ENCODE results near the gene ELF1. TPM values are rescaled to one million over a fixed set of nuclear protein-coding genes. Genes with fewer than 3 reads are reported as not detected.

ELF1 gene
- total and polyA plus RNA-seq, 2 of the 4 experiments (the other 2 are of a cell fraction): 25.4 to 27.6 TPM

DNA sequence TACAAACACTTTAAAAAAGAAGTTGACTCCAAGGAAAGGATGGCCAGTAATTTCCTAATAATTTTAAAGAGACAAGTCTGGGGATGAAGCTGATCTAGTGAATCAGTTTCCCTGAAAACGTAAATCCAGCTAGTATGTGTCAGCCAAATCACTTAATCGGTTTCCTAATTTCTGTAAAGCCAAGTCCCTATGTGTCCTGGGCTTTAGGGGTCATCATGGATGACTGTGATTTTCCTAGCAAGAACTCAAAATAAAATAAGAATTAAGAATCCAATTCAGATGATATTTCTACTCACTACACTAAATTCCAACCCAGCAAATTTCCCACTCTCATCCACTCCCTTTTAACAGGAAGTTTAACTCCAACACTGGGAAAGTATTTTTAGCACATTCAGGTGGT lies 35.9 kb downstream of the ELF1 start:
- intact Hi-C loops (cut with micrococcal nuclease): no loop called here
- ATAC-seq (ENCODE audit: low read depth) (no peak), DNase-seq (no peak)
- no TSS peak for BruUV-seq (replicated peaks)
- Histone ChIP-seq H3K4me3 (ENCODE audit: insufficient read depth, low read depth, low read length) (no peak overlapping the region), H3K4ac (ENCODE audit: low read depth, low read length) (no peak overlapping the region), H3K4me2 (ENCODE audit: low read depth, low read length) (peak overlapping the region; percentile 27; the same call in 1 of the 2 replicates), H2AFZ (replicated peaks; ENCODE audit: low read length, poor library complexity) (no peak overlapping the region), H3K4me1 (ENCODE audit: control insufficient read depth, insufficient read depth, low read length) (peaks cover 5% of the 10 kb centered on the region; the same call in 1 of the 2 replicates), H3K18ac (ENCODE audit: low read depth, low read length) (no peak overlapping the region), H4K8ac (ENCODE audit: low read depth in 2 of 2, low read length in 2 of 2) (no peak overlapping the region), H3K27me3 (ENCODE audit: control insufficient read depth, insufficient read depth, low read length) (no peaks in the 10 kb centered on the region), H3K36me3 (ENCODE audit: control insufficient read depth, insufficient read depth, low read length) (peaks cover 5% of the 10 kb centered on the region; the same call in 1 of the 2 replicates), H2BK120ac (ENCODE audit: low read depth, low read length) (no peak overlapping the region), H2BK15ac (ENCODE audit: low read depth, low read length) (no peak overlapping the region), H3K56ac (ENCODE audit: extremely low read depth, insufficient read depth, low read length) (no peak overlapping the region), H3K23ac (ENCODE audit: low read depth, low read length) (no peak overlapping the region), H2BK5ac (ENCODE audit: low read depth, low read length, poor library complexity, severe bottlenecking) (peak overlapping the region; percentile 5), H3K14ac (replicated peaks; ENCODE audit: low read depth, low read length) (no peak overlapping the region), H4K20me1 (ENCODE audit: insufficient read depth, low read length) (peaks cover 19% of the 10 kb centered on the region; the same call in 1 of the 2 replicates), H3K9me3 (ENCODE audit: control insufficient read depth, insufficient read depth, low read length) (no peaks in the 10 kb centered on the region), H3K27ac (ENCODE audit: insufficient read depth, low read length) (no peak overlapping the region), H4K91ac (ENCODE audit: insufficient read depth, low read depth, low read length) (no peak overlapping the region), H2BK20ac (ENCODE audit: low read depth, low read length) (no peak overlapping the region), H2AK5ac (ENCODE audit: low read depth, low read length) (no peak overlapping the region), H3K9me1 (ENCODE audit: insufficient read depth, low read length) (peaks cover 3% of the 10 kb centered on the region), H2AK9ac (replicated peaks; ENCODE audit: low read depth, low read length, poor library complexity) (no peak overlapping the region), H3K9ac (ENCODE audit: low read depth, low read length) (no peak overlapping the region), H3K79me1 (ENCODE audit: low read depth in 1 of 2, low read length in 2 of 2) (peaks cover 26 to 56% of the 10 kb centered on the region in 2 experiments), H4K5ac (ENCODE audit: low read depth, low read length) (no peak overlapping the region)
- in situ Hi-C loops (cut with MboI; ENCODE audit: low sequenced_read_pairs): no loop called here
- dilution Hi-C loops (cut with HindIII; ENCODE audit: low sequenced_read_pairs, unreplicated experiment): no loop called here
- POLR2A ChIA-PET (ENCODE audit: unreplicated experiment): no interaction called here
- WGBS, 2 experiments (ENCODE audit: extremely low coverage in 2 of 2, insufficient read length in 1 of 2): no CpG with 5 or more reads among the region's 2 CpGs
- TF ChIP-seq RAD21 (IDR thresholded peaks at IDR 0.05; ENCODE audit: low read length) (no peak), RFX5 (IDR thresholded peaks at IDR 0.05; ENCODE audit: low read depth, low read length) (no peak), MAFK (IDR thresholded peaks at IDR 0.05; ENCODE audit: low read depth, low read length) (no peak), RCOR1 (IDR thresholded peaks at IDR 0.05; ENCODE audit: insufficient replicate concordance, low read length) (no peak), NFE2L2 (IDR thresholded peaks at IDR 0.05; ENCODE audit: low read depth, low read length) (no peak), FOS (IDR thresholded peaks at IDR 0.05; ENCODE audit: low read depth, low read length) (no peak), MXI1 (IDR thresholded peaks at IDR 0.05; ENCODE audit: borderline replicate concordance, low read depth, low read length) (no peak), POLR2A (IDR thresholded peaks at IDR 0.05; ENCODE audit: low read depth, low read length) (no peak), BHLHE40 (IDR thresholded peaks at IDR 0.05; ENCODE audit: low read depth, low read length) (no peak), CEBPB (IDR thresholded peaks at IDR 0.05; ENCODE audit: low read depth, low read length) (no peak), CHD1 (IDR thresholded peaks at IDR 0.05; ENCODE audit: low read depth, low read length) (no peak), SMC3 (IDR thresholded peaks at IDR 0.05; ENCODE audit: low read depth, low read length) (no peak), MAZ (IDR thresholded peaks at IDR 0.05; ENCODE audit: borderline replicate concordance, low read depth, low read length) (no peak)
- TF ChIP-seq, protein P1, sequence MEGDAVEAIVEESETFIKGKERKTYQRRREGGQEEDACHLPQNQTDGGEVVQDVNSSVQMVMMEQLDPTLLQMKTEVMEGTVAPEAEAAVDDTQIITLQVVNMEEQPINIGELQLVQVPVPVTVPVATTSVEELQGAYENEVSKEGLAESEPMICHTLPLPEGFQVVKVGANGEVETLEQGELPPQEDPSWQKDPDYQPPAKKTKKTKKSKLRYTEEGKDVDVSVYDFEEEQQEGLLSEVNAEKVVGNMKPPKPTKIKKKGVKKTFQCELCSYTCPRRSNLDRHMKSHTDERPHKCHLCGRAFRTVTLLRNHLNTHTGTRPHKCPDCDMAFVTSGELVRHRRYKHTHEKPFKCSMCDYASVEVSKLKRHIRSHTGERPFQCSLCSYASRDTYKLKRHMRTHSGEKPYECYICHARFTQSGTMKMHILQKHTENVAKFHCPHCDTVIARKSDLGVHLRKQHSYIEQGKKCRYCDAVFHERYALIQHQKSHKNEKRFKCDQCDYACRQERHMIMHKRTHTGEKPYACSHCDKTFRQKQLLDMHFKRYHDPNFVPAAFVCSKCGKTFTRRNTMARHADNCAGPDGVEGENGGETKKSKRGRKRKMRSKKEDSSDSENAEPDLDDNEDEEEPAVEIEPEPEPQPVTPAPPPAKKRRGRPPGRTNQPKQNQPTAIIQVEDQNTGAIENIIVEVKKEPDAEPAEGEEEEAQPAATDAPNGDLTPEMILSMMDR (conservative IDR thresholded peaks at IDR 0.05; ENCODE audit: low read depth, low read length): no peak
- TF ChIP-seq, protein P2, sequence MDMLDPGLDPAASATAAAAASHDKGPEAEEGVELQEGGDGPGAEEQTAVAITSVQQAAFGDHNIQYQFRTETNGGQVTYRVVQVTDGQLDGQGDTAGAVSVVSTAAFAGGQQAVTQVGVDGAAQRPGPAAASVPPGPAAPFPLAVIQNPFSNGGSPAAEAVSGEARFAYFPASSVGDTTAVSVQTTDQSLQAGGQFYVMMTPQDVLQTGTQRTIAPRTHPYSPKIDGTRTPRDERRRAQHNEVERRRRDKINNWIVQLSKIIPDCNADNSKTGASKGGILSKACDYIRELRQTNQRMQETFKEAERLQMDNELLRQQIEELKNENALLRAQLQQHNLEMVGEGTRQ (IDR thresholded peaks at IDR 0.05; ENCODE audit: low read depth, low read length): no peak
- TF ChIP-seq, protein P3, sequence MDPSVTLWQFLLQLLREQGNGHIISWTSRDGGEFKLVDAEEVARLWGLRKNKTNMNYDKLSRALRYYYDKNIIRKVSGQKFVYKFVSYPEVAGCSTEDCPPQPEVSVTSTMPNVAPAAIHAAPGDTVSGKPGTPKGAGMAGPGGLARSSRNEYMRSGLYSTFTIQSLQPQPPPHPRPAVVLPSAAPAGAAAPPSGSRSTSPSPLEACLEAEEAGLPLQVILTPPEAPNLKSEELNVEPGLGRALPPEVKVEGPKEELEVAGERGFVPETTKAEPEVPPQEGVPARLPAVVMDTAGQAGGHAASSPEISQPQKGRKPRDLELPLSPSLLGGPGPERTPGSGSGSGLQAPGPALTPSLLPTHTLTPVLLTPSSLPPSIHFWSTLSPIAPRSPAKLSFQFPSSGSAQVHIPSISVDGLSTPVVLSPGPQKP (IDR thresholded peaks at IDR 0.05; ENCODE audit: borderline replicate concordance, low read depth, low read length): no peak
- CTCF ChIA-PET: interaction anchor here (1.0 kb wide), 1 partner anchor 9 kb away, joined by 3 read pairs; no protein-coding TSS in a partner anchor
